Tibial nerve (tissue), 4 donors: Measurements from ENCODE around the gene AP3D1.

Experiments used
- EP300 ChIP-seq, 2 donors: sonication (generic); formaldehyde crosslinking; IDR thresholded peaks; one replicate each; pipeline ENCODE4 v1.6.1; 2017; ENCODE audit warnings: antibody characterized with exemption in 2 of 2, mild to moderate bottlenecking in 1 of 2
- POLR2A ChIP-seq, 2 donors: fragments of 450-650 bp; IDR thresholded peaks; one replicate each; pipeline ENCODE4 v1.6.1; 2017; ENCODE audit warnings: antibody characterized with exemption in 2 of 2, mild to moderate bottlenecking in 2 of 2, moderate library complexity in 2 of 2
- TF ChIP-seq, protein P1 (sequence below), 5 experiments: fragments of 200-600 bp in 3 of 5; fragments of 450-650 bp in 2 of 5; sonication (generic) in 3 of 5; IDR thresholded peaks; one replicate each; pipeline ENCODE4 v1.5.1; 2016 to 2019; ENCODE audit warnings: antibody characterized with exemption in 5 of 5, mild to moderate bottlenecking in 3 of 5, moderate library complexity in 2 of 5

DNA sequence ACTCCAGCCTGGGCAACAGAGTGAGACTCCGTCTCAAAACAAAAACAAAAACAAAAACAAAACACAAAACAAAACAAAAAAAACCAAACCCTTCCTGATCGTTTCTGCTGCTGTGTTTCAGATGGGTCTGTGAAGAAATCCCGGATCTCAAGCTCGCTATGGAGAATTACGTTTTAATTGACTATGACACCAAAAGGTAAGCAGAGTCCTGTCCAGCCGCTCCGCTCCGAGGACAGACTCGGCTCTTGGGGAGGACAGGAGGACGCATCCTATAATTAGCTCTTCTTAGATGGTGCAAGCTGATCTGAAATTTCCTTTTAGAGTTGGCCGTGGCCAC is 34.3 kb upstream of the AP3D1 start:
- TF ChIP-seq, protein P1, sequence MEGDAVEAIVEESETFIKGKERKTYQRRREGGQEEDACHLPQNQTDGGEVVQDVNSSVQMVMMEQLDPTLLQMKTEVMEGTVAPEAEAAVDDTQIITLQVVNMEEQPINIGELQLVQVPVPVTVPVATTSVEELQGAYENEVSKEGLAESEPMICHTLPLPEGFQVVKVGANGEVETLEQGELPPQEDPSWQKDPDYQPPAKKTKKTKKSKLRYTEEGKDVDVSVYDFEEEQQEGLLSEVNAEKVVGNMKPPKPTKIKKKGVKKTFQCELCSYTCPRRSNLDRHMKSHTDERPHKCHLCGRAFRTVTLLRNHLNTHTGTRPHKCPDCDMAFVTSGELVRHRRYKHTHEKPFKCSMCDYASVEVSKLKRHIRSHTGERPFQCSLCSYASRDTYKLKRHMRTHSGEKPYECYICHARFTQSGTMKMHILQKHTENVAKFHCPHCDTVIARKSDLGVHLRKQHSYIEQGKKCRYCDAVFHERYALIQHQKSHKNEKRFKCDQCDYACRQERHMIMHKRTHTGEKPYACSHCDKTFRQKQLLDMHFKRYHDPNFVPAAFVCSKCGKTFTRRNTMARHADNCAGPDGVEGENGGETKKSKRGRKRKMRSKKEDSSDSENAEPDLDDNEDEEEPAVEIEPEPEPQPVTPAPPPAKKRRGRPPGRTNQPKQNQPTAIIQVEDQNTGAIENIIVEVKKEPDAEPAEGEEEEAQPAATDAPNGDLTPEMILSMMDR (IDR thresholded peaks at IDR 0.05), result no peak
- TF ChIP-seq EP300 (IDR thresholded peaks at IDR 0.05) (no peak), POLR2A (IDR thresholded peaks at IDR 0.05) (no peak)
